Subcutaneous abdominal adipose tissue (tissue), 5 donors: ENCODE data around the gene CDC14A.

Source experiments
- H3K27ac ChIP-seq: one replicate; pipeline ENCODE4 v1.7.0; 2013; ENCODE audit warnings: low read depth, mild to moderate bottlenecking, inconsistent platforms, low read length, moderate library complexity
- H3K27me3 ChIP-seq, 5 donors: one replicate each; pipeline ENCODE4 v1.7.0; 2013; ENCODE audit warnings: low read length in 5 of 5, inconsistent platforms in 1 of 5; ENCODE audit not compliant: control insufficient read depth in 5 of 5, insufficient read depth in 4 of 5
- H3K36me3 ChIP-seq, 5 donors: one replicate each; pipeline ENCODE4 v1.7.0; 2013; ENCODE audit warnings: low read length in 5 of 5; ENCODE audit not compliant: control insufficient read depth in 5 of 5, insufficient read depth in 5 of 5
- H3K4me1 ChIP-seq, 5 donors: one replicate each; pipeline ENCODE4 v1.7.0; 2013; ENCODE audit warnings: low read length in 5 of 5, mild to moderate bottlenecking in 3 of 5, moderate library complexity in 1 of 5; ENCODE audit not compliant: control insufficient read depth in 5 of 5, insufficient read depth in 5 of 5
- H3K4me3 ChIP-seq, 5 donors: one replicate each; pipeline ENCODE4 v1.7.0; 2013; ENCODE audit warnings: low read length in 5 of 5, low read depth in 1 of 5
- H3K9ac ChIP-seq, 5 donors: one replicate each; pipeline ENCODE4 v1.7.0; 2013; ENCODE audit warnings: low read length in 5 of 5, mild to moderate bottlenecking in 4 of 5, moderate library complexity in 3 of 5
- H3K9me3 ChIP-seq, 5 donors: one replicate each; pipeline ENCODE4 v1.7.0; 2013; ENCODE audit warnings: low read length in 5 of 5; ENCODE audit not compliant: control insufficient read depth in 5 of 5
- donor health status: healthy.
- donor health status: healthy.
- donor health status: healthy.
- donor health status: healthy.
- donor health status: healthy.

CDC14A gene

DNA sequence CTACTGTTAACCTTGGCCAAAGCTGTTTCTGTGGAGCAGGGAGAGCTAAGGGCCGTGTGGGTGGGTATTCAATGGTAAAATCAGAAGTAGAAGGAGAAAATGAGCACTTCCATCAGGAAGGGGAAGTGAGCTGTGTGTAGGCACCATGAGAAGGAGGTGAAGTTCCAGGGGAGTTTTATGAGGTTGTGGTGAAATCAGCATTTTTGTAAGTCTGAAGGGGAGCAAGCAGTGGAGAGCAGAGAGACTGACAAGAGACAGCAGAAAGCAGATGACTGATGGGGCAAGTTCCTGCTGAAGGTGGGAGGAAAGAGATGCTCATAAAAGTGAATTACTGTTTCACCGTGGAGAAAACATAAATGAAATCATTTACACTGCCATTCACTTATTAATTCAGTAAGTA is 183.0 kb downstream of the CDC14A start:
- Histone ChIP-seq H3K9ac (no peak overlapping the region), H3K9me3 (no peaks in the 10 kb centered on the region), H3K36me3 (no peaks in the 10 kb centered on the region), H3K27me3 (peaks cover 5 to 19% (median 10%) of the 10 kb centered on the region in 5 donors), H3K4me1 (peaks cover 0 to 35% (median 27%) of the 10 kb centered on the region in 5 donors), H3K4me3 (no peak overlapping the region), H3K27ac (no peak overlapping the region)

GRCh38 chr1:100536031-100536430 is 183.7 kb downstream of the CDC14A start:
- Histone ChIP-seq H3K36me3 (no peaks in the 10 kb centered on the region), H3K4me1 (peaks cover 0 to 27% (median 22%) of the 10 kb centered on the region in 5 donors), H3K9me3 (no peaks in the 10 kb centered on the region), H3K9ac (no peak overlapping the region), H3K27me3 (peaks cover 5 to 25% (median 10%) of the 10 kb centered on the region in 5 donors), H3K27ac (no peak overlapping the region), H3K4me3 (no peak overlapping the region)

- Histone ChIP-seq H3K9ac (peak overlapping the region in 1 of 5 donors; percentile 18), H3K9me3 (no peaks in the 10 kb centered on the region), H3K4me3 (peak overlapping the region in 4 of 5 donors; percentile 52 to 74 (median 63)), H3K4me1 (peaks cover 0 to 17% (median 17%) of the 10 kb centered on the region in 5 donors), H3K27me3 (peaks cover 5 to 25% (median 10%) of the 10 kb centered on the region in 5 donors), H3K27ac (no peak overlapping the region), H3K36me3 (no peaks in the 10 kb centered on the region)
Observed at GRCh38 chr1:100538913-100539835, 186.9 kb downstream of the CDC14A start.

GRCh38 chr1:100539836-100540536 is 187.7 kb downstream of the CDC14A start:
- peaks cover 5 to 25% (median 10%) of the 10 kb centered on the region in 5 donors for H3K27me3 ChIP-seq

GRCh38 chr1:100542285-100542684 is 190.0 kb downstream of the CDC14A start:
- H3K27me3 ChIP-seq: peaks cover 5 to 25% (median 10%) of the 10 kb centered on the region in 5 donors
- no peak overlapping the region for H3K27ac ChIP-seq
- H3K36me3 ChIP-seq: no peaks in the 10 kb centered on the region
- no peak overlapping the region for H3K9ac ChIP-seq
- peaks cover 0 to 17% (median 17%) of the 10 kb centered on the region in 5 donors for H3K4me1 ChIP-seq
- no peaks in the 10 kb centered on the region for H3K9me3 ChIP-seq
- H3K4me3 ChIP-seq: no peak overlapping the region

More at GRCh38 chr1:100539836-100540536, 187.7 kb downstream of the CDC14A start:
- peak overlapping the region in 4 of 5 donors; percentile 52 to 74 (median 63) for H3K4me3 ChIP-seq
- H3K4me1 ChIP-seq: peaks cover 0 to 17% (median 17%) of the 10 kb centered on the region in 5 donors
- no peak overlapping the region for H3K27ac ChIP-seq
- H3K36me3 ChIP-seq: no peaks in the 10 kb centered on the region
- no peaks in the 10 kb centered on the region for H3K9me3 ChIP-seq
- H3K9ac ChIP-seq: no peak overlapping the region

GRCh38 chr1:100543640-100544039 is 191.3 kb downstream of the CDC14A start:
- H3K9ac ChIP-seq: no peak overlapping the region
- H3K9me3 ChIP-seq: no peaks in the 10 kb centered on the region
- no peak overlapping the region for H3K4me3 ChIP-seq
- no peak overlapping the region for H3K27ac ChIP-seq
- no peaks in the 10 kb centered on the region for H3K36me3 ChIP-seq
- peaks cover 5 to 17% (median 8%) of the 10 kb centered on the region in 5 donors for H3K27me3 ChIP-seq
- peaks cover 0 to 15% (median 13%) of the 10 kb centered on the region in 5 donors for H3K4me1 ChIP-seq

DNA sequence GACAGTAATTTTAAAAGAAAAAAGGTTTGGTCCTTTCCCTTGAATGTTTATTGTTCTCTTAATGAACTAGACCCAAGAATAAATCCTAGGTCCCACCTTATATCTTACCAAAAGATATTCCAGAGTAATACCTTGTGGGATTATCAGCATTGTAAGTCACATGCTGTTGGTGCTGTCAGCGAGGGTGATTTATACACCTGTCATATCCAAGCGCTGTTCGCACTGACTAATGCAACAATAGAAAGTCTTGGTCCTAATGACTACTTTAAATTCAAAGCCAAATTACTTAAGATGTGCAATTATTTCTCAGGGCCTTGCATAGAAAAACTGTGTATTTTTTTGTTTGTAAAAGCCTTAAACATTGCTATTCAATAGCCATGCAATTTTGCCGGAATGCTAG is 192.5 kb downstream of the CDC14A start:
- Histone ChIP-seq H3K27ac (no peak overlapping the region), H3K4me1 (peaks cover 0 to 5% (median 4%) of the 10 kb centered on the region in 5 donors), H3K9ac (no peak overlapping the region), H3K27me3 (peaks cover 0 to 11% (median 2%) of the 10 kb centered on the region in 5 donors), H3K9me3 (no peaks in the 10 kb centered on the region), H3K4me3 (no peak overlapping the region), H3K36me3 (no peaks in the 10 kb centered on the region)

- Histone ChIP-seq H3K27ac (no peak overlapping the region), H3K4me3 (no peak overlapping the region), H3K9me3 (no peaks in the 10 kb centered on the region), H3K4me1 (no peaks in the 10 kb centered on the region), H3K27me3 (peaks cover 0 to 2% (median 0%) of the 10 kb centered on the region in 5 donors), H3K9ac (no peak overlapping the region), H3K36me3 (no peaks in the 10 kb centered on the region)
Observed at GRCh38 chr1:100545855-100546254, 193.5 kb downstream of the CDC14A start.

DNA sequence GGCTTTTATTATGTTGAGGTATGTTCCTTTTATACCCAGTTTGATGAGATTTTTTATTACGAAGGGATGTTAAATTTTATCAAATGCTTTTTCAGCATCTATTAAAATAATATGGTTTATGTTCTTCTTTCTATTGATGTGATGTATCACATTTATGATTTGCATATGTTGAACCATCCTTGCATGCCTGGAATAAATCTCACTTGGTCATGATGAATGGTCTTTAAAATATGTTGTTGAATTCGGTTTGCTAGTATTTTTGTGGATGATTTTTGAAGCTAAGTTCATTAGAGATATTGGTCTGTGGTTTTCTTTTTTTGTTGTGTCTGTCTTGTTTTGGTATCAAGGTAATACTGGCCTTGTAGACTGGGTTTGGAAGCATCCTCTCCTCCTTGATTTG is 199.7 kb downstream of the CDC14A start:
- Histone ChIP-seq H3K27ac (no peak overlapping the region), H3K27me3 (no peaks in the 10 kb centered on the region), H3K4me3 (no peak overlapping the region), H3K9ac (no peak overlapping the region), H3K9me3 (peaks cover 5 to 37% (median 22%) of the 10 kb centered on the region in 5 donors), H3K4me1 (no peaks in the 10 kb centered on the region), H3K36me3 (no peaks in the 10 kb centered on the region)

GRCh38 chr1:100552922-100553321 is 200.6 kb downstream of the CDC14A start:
- peaks cover 10 to 37% (median 25%) of the 10 kb centered on the region in 5 donors for H3K9me3 ChIP-seq
- no peaks in the 10 kb centered on the region for H3K4me1 ChIP-seq
- H3K36me3 ChIP-seq: no peaks in the 10 kb centered on the region
- no peak overlapping the region for H3K27ac ChIP-seq
- no peak overlapping the region for H3K9ac ChIP-seq
- H3K4me3 ChIP-seq: no peak overlapping the region
- H3K27me3 ChIP-seq: no peaks in the 10 kb centered on the region
